ENCODE measurements around the gene ATP6V1F.

Gene ATP6V1F

GRCh38 chr7:128862571-128863432 is at the start of gene ATP6V1F:
Gene ATP6V1F, plus strand, starts transcription at chr7:128862856. Its CDS starts 49 bp downstream, at chr7:128862905.
- DNase-seq (ENCODE audit: low read depth), result peak; percentile 80

GRCh38 chr7:128814499-128814898 is 48.2 kb upstream of the ATP6V1F start:
- no peak for DNase-seq (ENCODE audit: low read depth)

- no peak for DNase-seq (ENCODE audit: low read depth)
These were observed 47.2 kb upstream of the ATP6V1F start for GRCh38 chr7:128815289-128815942.

- no peak for DNase-seq (ENCODE audit: low read depth)
These were observed 44.0 kb upstream of the ATP6V1F start for GRCh38 chr7:128818694-128819093.

GRCh38 chr7:128821724-128822123 is 40.9 kb upstream of the ATP6V1F start:
- DNase-seq (ENCODE audit: low read depth), result no peak

GRCh38 chr7:128826512-128826911 is 36.1 kb upstream of the ATP6V1F start:
- DNase-seq (ENCODE audit: low read depth), result no peak

GRCh38 chr7:128826916-128827247 is 35.8 kb upstream of the ATP6V1F start:
- DNase-seq (ENCODE audit: low read depth), result no peak

- DNase-seq (ENCODE audit: low read depth), result peak; percentile 47
These were observed 35.3 kb upstream of the ATP6V1F start for GRCh38 chr7:128827248-128827958.

- DNase-seq (ENCODE audit: low read depth), result peak; percentile 33
These were observed 34.5 kb upstream of the ATP6V1F start for GRCh38 chr7:128827971-128828711.

- DNase-seq (ENCODE audit: low read depth), result no peak
These were observed 33.1 kb upstream of the ATP6V1F start for GRCh38 chr7:128829391-128830166.

- DNase-seq (ENCODE audit: low read depth), result no peak
These were observed 32.2 kb upstream of the ATP6V1F start, which contains the start of gene FLNC for GRCh38 chr7:128830231-128831177. Gene FLNC, plus strand, starts transcription at chr7:128830406. Its CDS starts 232 bp downstream, at chr7:128830638.

- no peak for DNase-seq (ENCODE audit: low read depth)
These were observed 31.3 kb upstream of the ATP6V1F start for GRCh38 chr7:128831178-128831993.

GRCh38 chr7:128831994-128832879 is 30.4 kb upstream of the ATP6V1F start:
- DNase-seq (ENCODE audit: low read depth), result no peak

GRCh38 chr7:128832880-128833147 is 29.8 kb upstream of the ATP6V1F start:
- DNase-seq (ENCODE audit: low read depth), result no peak

GRCh38 chr7:128833148-128833945 is 29.3 kb upstream of the ATP6V1F start:
- no peak for DNase-seq (ENCODE audit: low read depth)

- no peak for DNase-seq (ENCODE audit: low read depth)
These were observed 28.7 kb upstream of the ATP6V1F start for GRCh38 chr7:128833946-128834325.

- DNase-seq (ENCODE audit: low read depth), result no peak
These were observed 27.4 kb upstream of the ATP6V1F start for GRCh38 chr7:128835231-128835751.

Data from HS-5 (cell line).